ENCODE data around the gene ATG7. TPM values are rescaled to one million over a fixed set of nuclear protein-coding genes. Genes with fewer than 3 reads are reported as not detected.

Gene ATG7
- total RNA-seq, 1 donor from 2014 or later: 53.5 TPM

DNA sequence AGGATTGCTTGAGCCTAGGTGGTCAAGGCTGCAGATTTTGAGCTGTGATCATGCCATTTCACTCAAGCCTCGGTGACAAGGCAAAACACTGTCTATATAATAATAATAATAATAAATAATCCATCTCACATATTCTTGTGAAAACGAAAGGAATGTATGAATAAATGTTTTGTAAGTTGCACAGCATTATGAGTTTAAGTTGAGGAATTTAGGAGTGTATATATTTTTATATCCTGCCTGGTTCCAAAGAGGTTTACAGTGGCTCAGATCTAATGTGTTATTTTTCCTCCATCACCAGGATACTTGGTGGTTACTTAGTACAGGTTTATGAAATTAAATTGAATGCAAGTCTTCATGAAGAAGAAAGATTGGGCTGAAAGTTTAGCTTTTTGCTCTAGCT lies 77.2 kb downstream of the ATG7 start:
- TF ChIP-seq EZH2 (IDR thresholded peaks at IDR 0.05) (no peak), EZH2phosphoT487 (IDR thresholded peaks at IDR 0.05) (no peak), CTCF (IDR thresholded peaks at IDR 0.05) (no peak)
- Mint-ChIP-seq H3K27ac (no peak overlapping the region), H3K27me3 (ENCODE audit: insufficient read depth, low read depth) (peaks cover 5% of the 10 kb centered on the region), H3K4me1 (no peaks in the 10 kb centered on the region), H3K36me3 (peaks cover 44% of the 10 kb centered on the region), H3K4me3 (no peak overlapping the region), H3K9me3 (peaks cover 8% of the 10 kb centered on the region)
- H2AFZ ChIP-seq (replicated peaks): no peak overlapping the region
- H3K9ac ChIP-seq: no peak overlapping the region
- H3K4me1 ChIP-seq: no peaks in the 10 kb centered on the region
- H3K36me3 ChIP-seq: no peaks in the 10 kb centered on the region
- H3K27me3 ChIP-seq: no peaks in the 10 kb centered on the region
- H3F3A ChIP-seq (ENCODE audit: low read depth): no peaks in the 10 kb centered on the region
- no peaks in the 10 kb centered on the region for H4K20me1 ChIP-seq (ENCODE audit: low read depth)
- no peak overlapping the region for H3K4me2 ChIP-seq
- H3K27ac ChIP-seq: no peak overlapping the region
- no peaks in the 10 kb centered on the region for H3K9me3 ChIP-seq (ENCODE audit: low read depth)
- H3K79me2 ChIP-seq (ENCODE audit: low read depth): no peaks in the 10 kb centered on the region
- DNase-seq (ENCODE audit: low spot score): no peak
- no peak overlapping the region for H3K4me3 ChIP-seq

GRCh38 chr3:11350374-11350773 lies 78.2 kb downstream of the ATG7 start:
- Histone ChIP-seq H3K79me2 (ENCODE audit: low read depth) (no peaks in the 10 kb centered on the region), H3K4me2 (no peak overlapping the region), H4K20me1 (ENCODE audit: low read depth) (no peaks in the 10 kb centered on the region), H3F3A (ENCODE audit: low read depth) (no peaks in the 10 kb centered on the region), H3K9ac (no peak overlapping the region), H3K27ac (no peak overlapping the region), H3K4me3 (no peak overlapping the region), H2AFZ (replicated peaks) (no peak overlapping the region), H3K9me3 (ENCODE audit: low read depth) (no peaks in the 10 kb centered on the region), H3K4me1 (no peaks in the 10 kb centered on the region), H3K36me3 (no peaks in the 10 kb centered on the region), H3K27me3 (no peaks in the 10 kb centered on the region)
- DNase-seq (ENCODE audit: low spot score): no peak
- peaks cover 44% of the 10 kb centered on the region for H3K36me3 Mint-ChIP-seq
- no peak overlapping the region for H3K4me3 Mint-ChIP-seq
- H3K4me1 Mint-ChIP-seq: no peaks in the 10 kb centered on the region
- no peak overlapping the region for H3K27ac Mint-ChIP-seq
- H3K9me3 Mint-ChIP-seq: peaks cover 8% of the 10 kb centered on the region
- peaks cover 5% of the 10 kb centered on the region for H3K27me3 Mint-ChIP-seq (ENCODE audit: insufficient read depth, low read depth)
- TF ChIP-seq EZH2phosphoT487 (IDR thresholded peaks at IDR 0.05): no peak
- TF ChIP-seq EZH2 (IDR thresholded peaks at IDR 0.05): no peak
- TF ChIP-seq CTCF (IDR thresholded peaks at IDR 0.05): no peak

DNA sequence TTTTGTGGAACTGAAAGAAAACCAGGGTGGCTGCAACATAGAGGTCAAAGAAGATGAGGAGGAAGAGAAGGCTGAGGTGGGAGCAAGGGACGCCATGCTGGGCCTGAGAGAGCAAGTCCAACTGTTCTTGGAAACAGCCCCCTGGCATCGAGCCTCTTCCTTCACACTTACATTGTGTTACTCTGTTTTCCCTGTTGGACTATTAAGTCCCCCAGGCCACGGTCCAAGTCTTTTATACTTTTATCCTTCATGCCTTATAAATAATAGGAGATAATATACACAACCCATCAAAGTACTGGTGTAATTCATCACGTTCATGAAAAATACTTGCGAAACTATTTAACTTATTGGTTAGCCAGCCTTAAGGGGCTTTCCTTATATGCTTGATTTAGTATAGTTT lies 79.3 kb downstream of the ATG7 start:
- Histone ChIP-seq H3K27ac (no peak overlapping the region), H4K20me1 (ENCODE audit: low read depth) (no peaks in the 10 kb centered on the region), H3F3A (ENCODE audit: low read depth) (no peaks in the 10 kb centered on the region), H3K9me3 (ENCODE audit: low read depth) (no peaks in the 10 kb centered on the region), H3K36me3 (no peaks in the 10 kb centered on the region), H2AFZ (replicated peaks) (no peak overlapping the region), H3K4me3 (no peak overlapping the region), H3K27me3 (no peaks in the 10 kb centered on the region), H3K79me2 (ENCODE audit: low read depth) (no peaks in the 10 kb centered on the region), H3K9ac (no peak overlapping the region), H3K4me1 (no peaks in the 10 kb centered on the region), H3K4me2 (no peak overlapping the region)
- Mint-ChIP-seq H3K36me3 (peaks cover 45% of the 10 kb centered on the region), H3K4me1 (no peaks in the 10 kb centered on the region), H3K4me3 (no peak overlapping the region), H3K27me3 (ENCODE audit: insufficient read depth, low read depth) (peaks cover 5% of the 10 kb centered on the region), H3K9me3 (peaks cover 8% of the 10 kb centered on the region), H3K27ac (no peak overlapping the region)
- DNase-seq (ENCODE audit: low spot score): no peak
- TF ChIP-seq CTCF (IDR thresholded peaks at IDR 0.05) (no peak), EZH2 (IDR thresholded peaks at IDR 0.05) (no peak)

DNA sequence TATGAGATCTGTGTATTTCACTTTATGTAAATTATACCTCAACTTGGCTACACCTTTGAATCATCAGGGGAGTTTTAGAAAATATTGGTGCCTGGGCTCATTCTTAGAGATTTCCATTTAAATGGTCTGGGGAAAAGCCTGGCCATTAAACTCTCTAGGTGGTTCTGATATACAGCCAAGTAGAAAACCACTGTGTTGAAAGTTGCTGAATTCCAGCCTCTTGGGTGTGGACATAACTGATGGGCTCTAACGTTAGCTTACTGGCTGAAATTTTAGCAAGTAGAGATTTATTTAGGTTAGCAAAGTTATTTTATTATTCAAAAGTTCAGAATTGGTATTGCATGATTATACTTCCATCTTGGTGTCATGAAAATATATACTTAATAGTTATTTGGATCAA lies 84.1 kb downstream of the ATG7 start:
- Histone ChIP-seq H3K9ac (no peak overlapping the region), H3F3A (ENCODE audit: low read depth) (no peaks in the 10 kb centered on the region), H3K27ac (no peak overlapping the region), H3K4me3 (no peak overlapping the region), H3K36me3 (no peaks in the 10 kb centered on the region), H2AFZ (replicated peaks) (no peak overlapping the region), H3K79me2 (ENCODE audit: low read depth) (no peaks in the 10 kb centered on the region), H3K9me3 (ENCODE audit: low read depth) (no peaks in the 10 kb centered on the region), H3K4me2 (no peak overlapping the region), H3K4me1 (no peaks in the 10 kb centered on the region), H4K20me1 (ENCODE audit: low read depth) (no peaks in the 10 kb centered on the region), H3K27me3 (no peaks in the 10 kb centered on the region)
- Mint-ChIP-seq H3K4me3 (no peak overlapping the region), H3K4me1 (no peaks in the 10 kb centered on the region), H3K9me3 (peaks cover 3% of the 10 kb centered on the region), H3K27me3 (ENCODE audit: insufficient read depth, low read depth) (peaks cover 5% of the 10 kb centered on the region), H3K36me3 (peaks cover 25% of the 10 kb centered on the region), H3K27ac (no peak overlapping the region)
- DNase-seq (ENCODE audit: low spot score): no peak
- no peak for TF ChIP-seq CTCF (IDR thresholded peaks at IDR 0.05)
- TF ChIP-seq EZH2phosphoT487 (IDR thresholded peaks at IDR 0.05): no peak
- no peak for TF ChIP-seq EZH2 (IDR thresholded peaks at IDR 0.05)

All from neural progenitor cell (in vitro differentiated cells).